Measurements from ENCODE around the gene SLC9A2.

The SLC9A2 gene

DNA sequence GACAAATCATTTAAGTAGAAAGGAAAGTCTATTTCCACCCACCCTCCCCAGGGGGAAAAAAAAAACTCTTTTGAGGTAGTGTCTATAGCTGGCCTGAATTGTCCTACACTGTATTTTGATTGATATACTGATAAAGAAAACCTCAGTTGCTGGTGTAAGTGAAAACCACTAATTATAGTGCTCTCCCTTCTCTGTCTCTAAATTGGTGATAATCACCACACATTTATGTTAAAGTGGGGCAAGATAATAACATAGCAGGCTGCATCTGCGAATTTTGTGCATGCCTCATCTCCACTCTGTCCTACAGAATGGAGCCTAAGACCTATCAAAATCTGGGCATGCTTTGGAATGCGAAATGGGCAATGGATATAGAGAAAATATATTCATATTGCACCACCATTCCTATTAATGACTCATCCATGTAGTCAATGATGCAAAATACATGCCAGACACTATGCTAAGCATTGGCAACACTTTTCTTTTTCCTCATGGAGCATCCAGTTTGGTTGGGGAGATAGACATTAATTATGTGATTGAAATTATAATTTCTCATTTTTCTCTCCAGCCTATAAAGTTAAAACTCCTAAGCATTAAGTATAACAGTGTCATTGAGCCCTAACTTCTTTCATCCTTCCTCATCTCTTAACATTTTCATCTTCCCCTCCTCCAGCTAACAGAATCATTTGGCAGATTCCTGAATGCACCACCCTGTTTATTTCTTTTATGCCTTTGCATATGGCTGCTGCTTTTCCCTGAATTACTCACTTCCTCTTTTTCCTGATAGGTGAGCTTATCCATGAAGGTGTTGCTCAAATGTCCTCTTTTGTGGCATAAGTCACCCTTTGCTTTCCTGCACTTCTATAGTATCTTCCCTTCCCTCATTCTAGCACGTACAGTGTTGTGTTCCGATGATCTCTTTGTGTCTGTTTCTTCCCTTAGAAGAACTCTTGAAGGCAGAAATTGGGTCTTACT is 58.2 kb downstream of the SLC9A2 start:
- no peaks in the 10 kb centered on the region for H3K9me3 Mint-ChIP-seq
- no peaks in the 10 kb centered on the region for H3K36me3 Mint-ChIP-seq (ENCODE audit: low read depth)
- TF ChIP-seq, protein P1, sequence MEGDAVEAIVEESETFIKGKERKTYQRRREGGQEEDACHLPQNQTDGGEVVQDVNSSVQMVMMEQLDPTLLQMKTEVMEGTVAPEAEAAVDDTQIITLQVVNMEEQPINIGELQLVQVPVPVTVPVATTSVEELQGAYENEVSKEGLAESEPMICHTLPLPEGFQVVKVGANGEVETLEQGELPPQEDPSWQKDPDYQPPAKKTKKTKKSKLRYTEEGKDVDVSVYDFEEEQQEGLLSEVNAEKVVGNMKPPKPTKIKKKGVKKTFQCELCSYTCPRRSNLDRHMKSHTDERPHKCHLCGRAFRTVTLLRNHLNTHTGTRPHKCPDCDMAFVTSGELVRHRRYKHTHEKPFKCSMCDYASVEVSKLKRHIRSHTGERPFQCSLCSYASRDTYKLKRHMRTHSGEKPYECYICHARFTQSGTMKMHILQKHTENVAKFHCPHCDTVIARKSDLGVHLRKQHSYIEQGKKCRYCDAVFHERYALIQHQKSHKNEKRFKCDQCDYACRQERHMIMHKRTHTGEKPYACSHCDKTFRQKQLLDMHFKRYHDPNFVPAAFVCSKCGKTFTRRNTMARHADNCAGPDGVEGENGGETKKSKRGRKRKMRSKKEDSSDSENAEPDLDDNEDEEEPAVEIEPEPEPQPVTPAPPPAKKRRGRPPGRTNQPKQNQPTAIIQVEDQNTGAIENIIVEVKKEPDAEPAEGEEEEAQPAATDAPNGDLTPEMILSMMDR (IDR thresholded peaks at IDR 0.05; ENCODE audit: unreplicated experiment in 3 of 3): no peak
- H3K27ac Mint-ChIP-seq: no peak overlapping the region
- no peak overlapping the region for H3K4me3 Mint-ChIP-seq
- H3K27me3 Mint-ChIP-seq (ENCODE audit: low read depth): no peaks in the 10 kb centered on the region
- H3K4me1 Mint-ChIP-seq: no peaks in the 10 kb centered on the region

DNA sequence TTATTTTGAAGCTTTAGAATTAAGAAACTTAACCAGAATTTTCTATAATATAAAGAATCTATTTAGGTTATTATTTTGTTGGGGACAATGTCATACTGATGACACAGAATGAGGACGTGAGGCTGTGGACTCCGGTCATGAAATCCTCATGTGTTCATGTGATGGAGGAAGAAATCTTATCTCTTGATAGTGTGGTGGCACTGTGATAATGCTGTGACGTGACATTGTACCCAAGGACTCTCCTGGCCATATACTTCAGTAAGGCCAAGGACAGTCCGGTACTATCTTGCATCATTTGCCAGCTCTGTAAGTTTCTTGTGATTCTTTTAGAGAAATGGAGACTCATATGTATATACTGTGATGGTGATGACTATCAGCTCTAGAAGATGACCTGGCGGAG is 59.1 kb downstream of the SLC9A2 start:
- H3K27me3 Mint-ChIP-seq (ENCODE audit: low read depth): no peaks in the 10 kb centered on the region
- H3K36me3 Mint-ChIP-seq (ENCODE audit: low read depth): no peaks in the 10 kb centered on the region
- H3K4me3 Mint-ChIP-seq: no peak overlapping the region
- H3K4me1 Mint-ChIP-seq: no peaks in the 10 kb centered on the region
- H3K27ac Mint-ChIP-seq: no peak overlapping the region
- TF ChIP-seq, protein P1 (IDR thresholded peaks at IDR 0.05; ENCODE audit: unreplicated experiment in 3 of 3): no peak
- H3K9me3 Mint-ChIP-seq: no peaks in the 10 kb centered on the region

DNA sequence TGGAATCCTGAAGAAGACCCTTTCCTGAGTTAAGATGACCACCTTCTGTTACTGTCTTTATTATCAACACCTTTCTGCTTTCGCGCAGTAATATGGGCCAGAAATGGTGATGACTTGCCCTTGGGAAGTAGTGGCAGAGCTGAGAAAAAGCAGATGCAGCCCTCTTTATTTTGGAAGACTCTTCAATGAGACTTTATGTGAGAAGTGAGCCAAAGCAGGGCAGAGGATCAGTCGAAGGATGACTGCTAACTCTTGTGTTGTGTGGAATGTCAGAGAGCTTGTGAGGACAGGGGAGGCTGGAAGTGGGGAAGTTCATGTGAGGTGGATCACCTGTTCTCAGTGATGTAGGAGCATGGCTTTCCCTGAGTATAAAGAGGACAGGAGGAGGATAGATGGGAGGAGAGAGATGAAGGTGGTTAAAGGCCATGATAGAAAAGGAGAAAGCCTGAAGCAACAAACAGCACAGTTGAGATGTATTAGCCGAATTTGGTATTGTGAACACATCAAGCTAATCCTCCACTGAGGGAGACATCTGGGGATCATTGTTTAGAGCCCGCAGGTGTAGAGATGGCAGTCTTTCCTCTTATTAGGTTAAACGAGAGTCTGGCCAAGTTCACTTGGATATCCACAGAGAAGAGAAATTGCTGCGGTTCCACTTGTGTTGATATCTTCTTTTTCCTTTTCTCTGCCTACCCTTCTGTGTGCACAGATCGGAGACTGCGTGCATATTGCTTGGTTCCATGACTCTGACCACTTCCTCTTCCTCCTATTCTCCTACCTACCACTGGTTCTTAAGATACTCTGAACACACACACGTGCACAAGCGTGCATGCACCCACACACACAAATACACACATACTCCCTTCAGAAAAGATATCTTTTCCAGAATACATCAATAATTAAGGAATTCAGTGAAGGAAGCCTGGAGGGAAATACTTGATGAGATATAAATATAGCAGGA is 67.4 kb downstream of the SLC9A2 start:
- Mint-ChIP-seq H3K4me3 (no peak overlapping the region), H3K4me1 (no peaks in the 10 kb centered on the region), H3K27me3 (ENCODE audit: low read depth) (no peaks in the 10 kb centered on the region), H3K36me3 (ENCODE audit: low read depth) (no peaks in the 10 kb centered on the region), H3K9me3 (no peaks in the 10 kb centered on the region), H3K27ac (no peak overlapping the region)
- TF ChIP-seq, protein P1 (IDR thresholded peaks at IDR 0.05; ENCODE audit: unreplicated experiment in 3 of 3): no peak

DNA sequence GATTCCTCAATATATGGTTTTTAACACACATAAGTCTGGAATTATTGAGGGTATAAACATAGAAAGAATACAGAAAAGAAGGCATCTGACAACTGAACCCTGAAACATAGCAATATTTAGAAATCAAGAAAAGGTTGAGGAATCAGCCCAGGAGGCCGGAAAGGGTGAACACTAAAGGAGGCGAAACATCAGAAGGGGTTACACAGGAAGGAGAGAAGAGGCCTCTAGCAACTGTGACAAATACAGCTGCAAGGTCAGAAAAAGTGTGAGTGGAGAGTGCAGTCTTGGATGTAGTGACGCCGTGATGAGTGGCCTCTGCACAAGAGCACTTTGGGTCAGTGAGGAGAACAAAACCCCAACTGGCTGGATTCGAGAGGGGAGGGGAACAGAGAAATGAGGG is 70.7 kb downstream of the SLC9A2 start:
- H3K4me1 Mint-ChIP-seq: no peaks in the 10 kb centered on the region
- no peaks in the 10 kb centered on the region for H3K36me3 Mint-ChIP-seq (ENCODE audit: low read depth)
- H3K27me3 Mint-ChIP-seq (ENCODE audit: low read depth): no peaks in the 10 kb centered on the region
- no peaks in the 10 kb centered on the region for H3K9me3 Mint-ChIP-seq
- H3K27ac Mint-ChIP-seq: no peak overlapping the region
- H3K4me3 Mint-ChIP-seq: no peak overlapping the region
- TF ChIP-seq, protein P1 (IDR thresholded peaks at IDR 0.05; ENCODE audit: unreplicated experiment in 3 of 3): no peak

DNA sequence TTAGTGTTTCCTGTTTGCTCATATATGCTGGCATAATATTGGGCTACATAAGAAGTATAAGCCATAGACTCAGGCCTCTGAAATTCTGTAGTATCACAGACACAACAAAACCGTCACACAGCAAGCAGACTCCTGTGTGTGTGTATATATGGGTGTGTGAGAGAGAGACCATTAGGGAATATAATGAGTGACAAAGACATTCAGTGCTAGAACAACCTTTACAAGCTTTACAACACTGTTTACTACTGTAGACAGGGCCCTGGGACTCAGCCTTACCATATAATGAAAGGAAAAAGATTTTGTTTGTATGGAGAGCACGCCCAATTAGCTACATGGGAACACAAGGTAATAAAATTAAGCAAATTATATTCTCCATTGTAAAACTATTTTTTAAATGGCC is 77.1 kb downstream of the SLC9A2 start:
- no peaks in the 10 kb centered on the region for H3K27me3 Mint-ChIP-seq (ENCODE audit: low read depth)
- no peaks in the 10 kb centered on the region for H3K4me1 Mint-ChIP-seq
- H3K27ac Mint-ChIP-seq: no peak overlapping the region
- TF ChIP-seq, protein P1 (IDR thresholded peaks at IDR 0.05; ENCODE audit: unreplicated experiment in 3 of 3): no peak
- no peak overlapping the region for H3K4me3 Mint-ChIP-seq
- H3K9me3 Mint-ChIP-seq: no peaks in the 10 kb centered on the region
- no peaks in the 10 kb centered on the region for H3K36me3 Mint-ChIP-seq (ENCODE audit: low read depth)

Measured in nephron (organoid).